Neural cell (in vitro differentiated cells): ENCODE measurements around the gene PRKCE.

Experiments used
- CTCF ChIP-seq: fragments of 450-650 bp; IDR thresholded peaks from 2 replicates; pipeline ENCODE4 v1.5.1; 2014; ENCODE audit warnings: antibody characterized with exemption, mild to moderate bottlenecking, moderate library complexity; ENCODE audit not compliant: poor library complexity, severe bottlenecking
- EZH2 ChIP-seq: fragments of 200-600, 300-800 bp; shearing (Covaris generic), sonication (generic); IDR thresholded peaks from 2 replicates; pipeline ENCODE4 v1.6.1; 2014; ENCODE audit warnings: antibody characterized with exemption, low read length, borderline replicate concordance, mild to moderate bottlenecking; ENCODE audit not compliant: insufficient read depth, poor library complexity, severe bottlenecking
- RAD21 ChIP-seq: fragments of 450-650 bp; conservative IDR thresholded peaks from 2 replicates; pipeline ENCODE4 v1.6.1; 2014; ENCODE audit warnings: antibody characterized with exemption, mild to moderate bottlenecking, moderate library complexity
- TF ChIP-seq, protein P1 (sequence below): IDR thresholded peaks from 2 replicates; pipeline ENCODE4 v1.6.1; 2012; ENCODE audit warnings: borderline replicate concordance

DNA sequence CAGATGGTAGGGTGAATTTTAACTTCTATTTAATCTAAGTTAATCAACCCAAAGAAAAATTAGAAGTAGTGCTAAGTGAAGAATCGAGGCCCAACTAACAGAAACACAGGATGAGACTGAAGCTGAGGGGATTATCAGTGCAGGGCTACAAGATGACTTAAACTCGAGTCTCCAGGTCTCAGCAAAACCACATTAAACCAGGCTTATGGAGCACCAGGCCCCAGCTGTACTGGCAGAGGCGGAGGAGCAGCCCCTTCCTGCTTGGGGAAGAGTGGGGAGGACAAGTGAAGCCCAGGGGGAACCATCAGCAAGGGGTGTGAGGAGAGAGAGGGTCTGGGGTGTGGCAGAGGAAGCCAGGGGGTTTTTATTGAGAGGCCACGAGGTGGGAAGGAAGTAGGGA is 509.8 kb downstream of the PRKCE start:
- no peak for TF ChIP-seq EZH2
- no peak for TF ChIP-seq CTCF
- TF ChIP-seq, protein P1, sequence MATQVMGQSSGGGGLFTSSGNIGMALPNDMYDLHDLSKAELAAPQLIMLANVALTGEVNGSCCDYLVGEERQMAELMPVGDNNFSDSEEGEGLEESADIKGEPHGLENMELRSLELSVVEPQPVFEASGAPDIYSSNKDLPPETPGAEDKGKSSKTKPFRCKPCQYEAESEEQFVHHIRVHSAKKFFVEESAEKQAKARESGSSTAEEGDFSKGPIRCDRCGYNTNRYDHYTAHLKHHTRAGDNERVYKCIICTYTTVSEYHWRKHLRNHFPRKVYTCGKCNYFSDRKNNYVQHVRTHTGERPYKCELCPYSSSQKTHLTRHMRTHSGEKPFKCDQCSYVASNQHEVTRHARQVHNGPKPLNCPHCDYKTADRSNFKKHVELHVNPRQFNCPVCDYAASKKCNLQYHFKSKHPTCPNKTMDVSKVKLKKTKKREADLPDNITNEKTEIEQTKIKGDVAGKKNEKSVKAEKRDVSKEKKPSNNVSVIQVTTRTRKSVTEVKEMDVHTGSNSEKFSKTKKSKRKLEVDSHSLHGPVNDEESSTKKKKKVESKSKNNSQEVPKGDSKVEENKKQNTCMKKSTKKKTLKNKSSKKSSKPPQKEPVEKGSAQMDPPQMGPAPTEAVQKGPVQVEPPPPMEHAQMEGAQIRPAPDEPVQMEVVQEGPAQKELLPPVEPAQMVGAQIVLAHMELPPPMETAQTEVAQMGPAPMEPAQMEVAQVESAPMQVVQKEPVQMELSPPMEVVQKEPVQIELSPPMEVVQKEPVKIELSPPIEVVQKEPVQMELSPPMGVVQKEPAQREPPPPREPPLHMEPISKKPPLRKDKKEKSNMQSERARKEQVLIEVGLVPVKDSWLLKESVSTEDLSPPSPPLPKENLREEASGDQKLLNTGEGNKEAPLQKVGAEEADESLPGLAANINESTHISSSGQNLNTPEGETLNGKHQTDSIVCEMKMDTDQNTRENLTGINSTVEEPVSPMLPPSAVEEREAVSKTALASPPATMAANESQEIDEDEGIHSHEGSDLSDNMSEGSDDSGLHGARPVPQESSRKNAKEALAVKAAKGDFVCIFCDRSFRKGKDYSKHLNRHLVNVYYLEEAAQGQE = no peak
- TF ChIP-seq RAD21 = no peak
